GM23248 (cell line): Measurements from ENCODE around the gene PLEK2.

Source experiments
- EZH2 ChIP-seq: fragments of 200-600 bp; sonication (generic); IDR thresholded peaks from 2 replicates; pipeline ENCODE4 v1.6.1; 2018; ENCODE audit warnings: antibody characterized with exemption, mild to moderate bottlenecking; ENCODE audit not compliant: insufficient read depth, poor library complexity, severe bottlenecking
- EZH2phosphoT487 ChIP-seq: fragments of 200-600 bp; sonication (generic); IDR thresholded peaks from 2 replicates; pipeline ENCODE4 v1.6.1; 2018; ENCODE audit warnings: antibody characterized with exemption, moderate library complexity, mild to moderate bottlenecking, low read depth; ENCODE audit not compliant: insufficient read depth

GRCh38 chr14:67409461-67409860 lies 2.5 kb downstream of the PLEK2 start:
- TF ChIP-seq EZH2 (no peak), EZH2phosphoT487 (no peak)
